CD14-positive monocyte (primary cell): ENCODE data around the gene ZNF579. TPM values are rescaled to one million over a fixed set of nuclear protein-coding genes. Genes with fewer than 3 reads are reported as not detected.

Source experiments
- DNase-seq, 3 donors: peaks; one replicate each; pipeline ENCODE4 v3.0.0-alpha.2; 2011 to 2022
- H2AFZ ChIP-seq: 2 replicates; pipeline ENCODE4 v1.6.0; 2012; ENCODE audit warnings: mild to moderate bottlenecking, low read depth, low read length, inconsistent platforms; ENCODE audit not compliant: insufficient read depth, poor library complexity, severe bottlenecking
- H3K27ac ChIP-seq, 2 donors: 1 replicate in 1 of 2; 2 replicates in 1 of 2; pipeline ENCODE4 v1.5.1; 2012 to 2013; ENCODE audit warnings: low read length in 2 of 2, control low read depth in 1 of 2, inconsistent platforms in 1 of 2, low read depth in 1 of 2, mild to moderate bottlenecking in 1 of 2
- H3K27me3 ChIP-seq, 2 donors: one replicate each; pipeline versions ENCODE4 v1.6.0 to v1.6.1; 2011 to 2013; ENCODE audit warnings: low read length in 2 of 2; ENCODE audit not compliant: control insufficient read depth in 2 of 2, insufficient read depth in 2 of 2
- H3K36me3 ChIP-seq, 2 donors: replicated peaks in 1 of 2; 1 replicate in 1 of 2; 2 replicates in 1 of 2; pipeline versions ENCODE4 v1.5.1 to v1.6.1; 2012 to 2013; ENCODE audit warnings: low read length in 2 of 2, control low read depth in 1 of 2, inconsistent platforms in 1 of 2, mild to moderate bottlenecking in 1 of 2; ENCODE audit not compliant: insufficient read depth in 2 of 2, control insufficient read depth in 1 of 2
- H3K4me1 ChIP-seq, 2 donors: 1 replicate in 1 of 2; 2 replicates in 1 of 2; pipeline versions ENCODE4 v1.5.1 to v1.6.1; 2012 to 2013; ENCODE audit warnings: low read length in 2 of 2, control low read depth in 1 of 2, inconsistent platforms in 1 of 2, mild to moderate bottlenecking in 1 of 2, moderate library complexity in 1 of 2; ENCODE audit not compliant: insufficient read depth in 2 of 2, control insufficient read depth in 1 of 2
- H3K4me2 ChIP-seq: replicated peaks from 2 replicates; pipeline ENCODE3; 2012; ENCODE audit warnings: low read length, moderate library complexity, mild to moderate bottlenecking; ENCODE audit not compliant: poor library complexity, severe bottlenecking; ENCODE audit errors: extremely low read depth
- H3K4me3 ChIP-seq, 3 experiments: fragments of 200-600 bp in 1 of 3; sonication (generic) in 1 of 3; replicated peaks in 1 of 3; 1 replicate in 2 of 3; 2 replicates in 1 of 3; pipeline ENCODE4 v1.5.1; 2011 to 2013; ENCODE audit warnings: low read length in 3 of 3, mild to moderate bottlenecking in 3 of 3, control low read depth in 2 of 3, low read depth in 2 of 3, inconsistent platforms in 1 of 3, moderate library complexity in 1 of 3
- H3K79me2 ChIP-seq: 2 replicates; pipeline ENCODE4 v1.6.0; 2012; ENCODE audit warnings: mild to moderate bottlenecking, control low read depth, inconsistent platforms, low read length, moderate library complexity; ENCODE audit not compliant: insufficient read depth
- H3K9ac ChIP-seq: 2 replicates; pipeline ENCODE4 v1.6.0; 2017; ENCODE audit warnings: low read length, mild to moderate bottlenecking; ENCODE audit not compliant: insufficient read depth, poor library complexity, severe bottlenecking
- H3K9me3 ChIP-seq, 2 donors: replicated peaks in 1 of 2; 1 replicate in 1 of 2; 2 replicates in 1 of 2; pipeline versions ENCODE4 v1.5.1 to v1.6.1; 2012 to 2013; ENCODE audit warnings: low read length in 2 of 2, control low read depth in 1 of 2; ENCODE audit not compliant: control insufficient read depth in 1 of 2, insufficient read depth in 1 of 2
- H4K20me1 ChIP-seq: 2 replicates; pipeline ENCODE4 v1.6.0; 2012; ENCODE audit warnings: mild to moderate bottlenecking, low read length, control low read depth, moderate library complexity; ENCODE audit not compliant: insufficient read depth
- H3K27ac Mint-ChIP-seq, 7 donors: one replicate each; pipeline ENCODE4 v1.8.0; 2020; ENCODE audit warnings: mild to moderate bottlenecking in 7 of 7, mixed read lengths in 7 of 7, moderate library complexity in 6 of 7, inconsistent platforms in 2 of 7
- H3K27me3 Mint-ChIP-seq, 3 donors: one replicate each; pipeline ENCODE4 v1.8.0; 2021 to 2022; ENCODE audit warnings: low read depth in 3 of 3, mild to moderate bottlenecking in 3 of 3, mixed read lengths in 3 of 3, moderate library complexity in 3 of 3, inconsistent platforms in 1 of 3
- H3K36me3 Mint-ChIP-seq, 2 donors: one replicate each; pipeline ENCODE4 v1.8.0; 2020; ENCODE audit warnings: mixed read lengths in 2 of 2, inconsistent platforms in 1 of 2, mild to moderate bottlenecking in 1 of 2
- H3K4me1 Mint-ChIP-seq: one replicate; pipeline ENCODE4 v1.8.0; 2020; ENCODE audit warnings: mild to moderate bottlenecking, mixed read lengths
- H3K4me3 Mint-ChIP-seq, 2 donors: one replicate each; pipeline ENCODE4 v1.8.0; 2020; ENCODE audit warnings: mild to moderate bottlenecking in 2 of 2, mixed read lengths in 2 of 2, moderate library complexity in 1 of 2
- H3K9me3 Mint-ChIP-seq, 7 donors: one replicate each; pipeline ENCODE4 v1.8.0; 2020 to 2022; ENCODE audit warnings: mixed read lengths in 7 of 7, mild to moderate bottlenecking in 6 of 7, moderate library complexity in 6 of 7, inconsistent platforms in 2 of 7
- WGBS: methylation state at CpG from one replicate; pipeline ENCODE4 v1.1.5; 2013; ENCODE audit warnings: missing lambda C conversion rate; ENCODE audit not compliant: insufficient coverage; 5-methylcytosine and 5-hydroxymethylcytosine counted together
- intact Hi-C, 2 donors: fragments of 100-400 bp; cut with micrococcal nuclease; formaldehyde crosslinking; loops; one replicate each; pipeline versions ENCODE4 v1.15.0 to v1.15.1; 2023
- polyA plus RNA-seq, 3 donors: library from polyadenylated mRNA; depleted of rRNA in 1 of 3; unstranded in 2 of 3; stranded (reverse) in 1 of 3; fragments of 300-500 nt in 2 of 3; fragments of >200 nt in 1 of 3; fragmentation: Illumina TruSeq in 2 of 3; gene quantifications; 1 replicate in 2 of 3; 2 replicates in 1 of 3; pipeline ENCODE4 v1.2.3, GENCODE V29; 2012 to 2021
- TF ChIP-seq, protein P1 (sequence below): fragments of 200-600 bp; IDR thresholded peaks from one replicate; pipeline ENCODE4 v1.8.0; 2022; ENCODE audit warnings: antibody characterized with exemption, mild to moderate bottlenecking

Gene ZNF579
- polyA plus RNA-seq, 3 donors = 0.05 to 1.8 TPM; not detected in 1

DNA sequence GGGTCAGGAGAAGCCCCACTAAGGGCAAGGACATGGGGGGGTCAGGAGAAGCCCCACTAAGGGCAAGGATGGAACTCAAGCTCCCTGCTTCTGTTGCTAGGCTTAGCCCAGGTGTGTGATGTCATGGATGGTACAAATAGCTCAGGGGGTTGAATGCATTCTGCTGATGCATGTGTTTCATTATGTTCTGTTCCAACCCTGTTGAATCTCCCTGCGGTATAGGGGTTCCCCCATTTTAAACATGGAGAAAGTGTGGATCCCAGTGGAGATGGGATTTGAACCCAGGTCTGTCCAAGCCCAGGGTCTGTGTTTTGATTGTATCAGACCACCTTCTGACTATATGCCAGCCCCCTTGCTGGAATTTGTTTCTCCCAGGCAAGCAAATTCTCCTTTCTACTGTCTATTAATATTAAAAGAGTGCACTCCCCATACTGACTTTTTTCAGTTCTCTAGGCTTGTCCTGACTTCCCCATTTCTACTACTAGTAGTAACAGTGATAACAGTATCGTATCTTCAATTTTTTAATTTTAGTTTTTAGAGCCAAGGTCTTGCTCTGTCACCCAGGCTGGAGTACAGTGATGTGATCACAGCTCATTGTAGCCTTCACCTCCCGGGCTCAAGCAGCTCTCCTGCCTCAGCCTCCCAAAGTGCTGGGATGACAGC is 31.5 kb upstream of the ZNF579 start:
- Histone ChIP-seq H3K4me1 (peaks cover 18 to 24% of the 10 kb centered on the region in 2 donors), H2AFZ (no peak overlapping the region), H3K79me2 (peaks cover 80% of the 10 kb centered on the region), H3K4me2 (peak overlapping the region; percentile 29), H3K27me3 (no peaks in the 10 kb centered on the region), H3K9me3 (no peaks in the 10 kb centered on the region), H3K27ac (peak overlapping the region; percentile 29 to 65), H3K36me3 (peaks cover 15 to 46% of the 10 kb centered on the region in 2 donors), H3K4me3 (no peak overlapping the region), H4K20me1 (peaks cover 57% of the 10 kb centered on the region), H3K9ac (peak overlapping the region; percentile 25)
- intact Hi-C loops = no loop called here
- WGBS = 100% methylated on average over 2 of the region's 3 CpGs
- peaks cover 50% of the 10 kb centered on the region for H3K4me1 Mint-ChIP-seq
- peaks cover 37 to 66% of the 10 kb centered on the region in 2 donors for H3K36me3 Mint-ChIP-seq
- TF ChIP-seq, protein P1, sequence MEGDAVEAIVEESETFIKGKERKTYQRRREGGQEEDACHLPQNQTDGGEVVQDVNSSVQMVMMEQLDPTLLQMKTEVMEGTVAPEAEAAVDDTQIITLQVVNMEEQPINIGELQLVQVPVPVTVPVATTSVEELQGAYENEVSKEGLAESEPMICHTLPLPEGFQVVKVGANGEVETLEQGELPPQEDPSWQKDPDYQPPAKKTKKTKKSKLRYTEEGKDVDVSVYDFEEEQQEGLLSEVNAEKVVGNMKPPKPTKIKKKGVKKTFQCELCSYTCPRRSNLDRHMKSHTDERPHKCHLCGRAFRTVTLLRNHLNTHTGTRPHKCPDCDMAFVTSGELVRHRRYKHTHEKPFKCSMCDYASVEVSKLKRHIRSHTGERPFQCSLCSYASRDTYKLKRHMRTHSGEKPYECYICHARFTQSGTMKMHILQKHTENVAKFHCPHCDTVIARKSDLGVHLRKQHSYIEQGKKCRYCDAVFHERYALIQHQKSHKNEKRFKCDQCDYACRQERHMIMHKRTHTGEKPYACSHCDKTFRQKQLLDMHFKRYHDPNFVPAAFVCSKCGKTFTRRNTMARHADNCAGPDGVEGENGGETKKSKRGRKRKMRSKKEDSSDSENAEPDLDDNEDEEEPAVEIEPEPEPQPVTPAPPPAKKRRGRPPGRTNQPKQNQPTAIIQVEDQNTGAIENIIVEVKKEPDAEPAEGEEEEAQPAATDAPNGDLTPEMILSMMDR = no peak
- DNase-seq = no peak
- peaks cover 0 to 2% (median 0%) of the 10 kb centered on the region in 7 donors for H3K9me3 Mint-ChIP-seq
- H3K4me3 Mint-ChIP-seq = peak overlapping the region in 1 of 2 donors; percentile 63
- H3K27me3 Mint-ChIP-seq = no peaks in the 10 kb centered on the region
- H3K27ac Mint-ChIP-seq = peak overlapping the region; percentile 35 to 87 (median 82)

DNA sequence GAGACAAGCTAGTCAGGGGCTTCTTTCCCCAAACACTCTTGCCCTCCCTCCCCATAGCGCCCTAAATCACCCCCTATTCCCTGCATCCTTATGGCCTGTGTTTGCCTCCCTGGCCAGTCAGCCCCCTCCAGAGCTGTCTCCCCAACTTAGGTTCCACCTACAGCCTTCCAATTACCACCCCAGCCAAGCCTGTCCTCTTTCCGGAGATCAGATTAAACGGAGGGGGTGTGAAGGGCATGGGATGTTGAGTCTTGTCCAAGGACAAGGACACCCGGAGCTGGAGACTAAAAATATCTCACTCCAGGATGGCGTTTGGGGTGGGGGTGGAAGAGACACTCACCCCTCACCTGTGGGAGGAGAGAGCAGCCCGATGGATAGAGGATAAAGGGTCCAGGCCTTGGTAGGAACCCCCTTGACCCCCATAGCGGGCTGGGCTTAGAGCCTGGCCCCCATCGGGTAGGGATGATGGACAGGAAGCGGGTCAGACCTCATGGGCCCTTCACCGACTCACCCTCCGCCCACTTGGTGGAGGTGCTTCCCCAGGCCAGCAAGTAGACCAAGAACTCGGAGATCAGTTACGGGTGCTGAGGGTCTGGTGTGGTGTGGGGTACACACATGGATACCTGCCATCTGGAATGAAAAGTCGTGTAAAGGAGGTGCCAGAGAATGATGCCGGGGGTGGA is 30.8 kb upstream of the ZNF579 start:
- H3K9me3 Mint-ChIP-seq = peaks cover 0 to 2% (median 0%) of the 10 kb centered on the region in 7 donors
- peaks cover 37 to 65% of the 10 kb centered on the region in 2 donors for H3K36me3 Mint-ChIP-seq
- WGBS = 94% methylated on average over 4 of the region's 15 CpGs
- intact Hi-C loops = no loop called here
- Histone ChIP-seq H2AFZ (no peak overlapping the region), H3K27me3 (no peaks in the 10 kb centered on the region), H3K4me1 (peaks cover 25 to 31% of the 10 kb centered on the region in 2 donors), H3K27ac (peak overlapping the region; percentile 29 to 65), H3K9ac (no peak overlapping the region), H4K20me1 (peaks cover 64% of the 10 kb centered on the region), H3K4me3 (no peak overlapping the region), H3K36me3 (peaks cover 11 to 46% of the 10 kb centered on the region in 2 donors), H3K4me2 (peak overlapping the region; percentile 29), H3K9me3 (no peaks in the 10 kb centered on the region), H3K79me2 (peaks cover 84% of the 10 kb centered on the region)
- peak overlapping the region; percentile 20 to 87 (median 75) for H3K27ac Mint-ChIP-seq
- no peaks in the 10 kb centered on the region for H3K27me3 Mint-ChIP-seq
- TF ChIP-seq, protein P1 = no peak
- no peak for DNase-seq
- peaks cover 57% of the 10 kb centered on the region for H3K4me1 Mint-ChIP-seq
- H3K4me3 Mint-ChIP-seq = no peak overlapping the region
